HL-60 (cell line): ENCODE results near the gene ZNF541.

Experiments used
- CTCF ChIP-seq: IDR thresholded peaks from one replicate; pipeline ENCODE4 v1.5.1; 2011; ENCODE audit warnings: low read length, control low read depth, inconsistent platforms; ENCODE audit not compliant: insufficient read depth
- POLR2AphosphoS5 ChIP-seq: IDR thresholded peaks from 2 replicates; pipeline ENCODE4 v1.6.1; 2012; ENCODE audit warnings: low read depth
- TF ChIP-seq, protein P1 (sequence below): IDR thresholded peaks from 2 replicates; pipeline ENCODE4 v1.6.1; 2012; ENCODE audit warnings: low read depth; ENCODE audit not compliant: insufficient replicate concordance

DNA sequence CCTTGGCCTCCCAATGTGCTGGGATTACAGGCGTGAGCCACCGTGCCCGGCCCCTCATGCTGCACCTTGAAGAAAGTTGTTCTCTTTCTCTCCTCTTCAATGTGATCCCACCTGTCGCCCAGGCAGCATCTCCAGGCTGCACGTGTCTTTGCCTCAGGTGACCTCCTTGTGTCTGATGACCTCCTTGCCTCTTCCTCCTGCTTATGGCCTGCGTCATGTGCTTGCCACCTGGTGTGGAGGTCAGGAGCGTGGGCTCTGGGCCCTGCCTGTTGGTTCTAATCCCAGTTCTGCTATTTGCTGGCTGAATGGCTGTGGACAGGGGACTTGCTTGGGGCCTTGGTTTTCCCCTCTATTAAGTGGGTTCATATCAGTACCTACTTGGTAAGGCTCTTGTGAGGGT lies 42.3 kb upstream of the ZNF541 start:
- no peak for TF ChIP-seq CTCF
- no peak for TF ChIP-seq POLR2AphosphoS5
- TF ChIP-seq, protein P1, sequence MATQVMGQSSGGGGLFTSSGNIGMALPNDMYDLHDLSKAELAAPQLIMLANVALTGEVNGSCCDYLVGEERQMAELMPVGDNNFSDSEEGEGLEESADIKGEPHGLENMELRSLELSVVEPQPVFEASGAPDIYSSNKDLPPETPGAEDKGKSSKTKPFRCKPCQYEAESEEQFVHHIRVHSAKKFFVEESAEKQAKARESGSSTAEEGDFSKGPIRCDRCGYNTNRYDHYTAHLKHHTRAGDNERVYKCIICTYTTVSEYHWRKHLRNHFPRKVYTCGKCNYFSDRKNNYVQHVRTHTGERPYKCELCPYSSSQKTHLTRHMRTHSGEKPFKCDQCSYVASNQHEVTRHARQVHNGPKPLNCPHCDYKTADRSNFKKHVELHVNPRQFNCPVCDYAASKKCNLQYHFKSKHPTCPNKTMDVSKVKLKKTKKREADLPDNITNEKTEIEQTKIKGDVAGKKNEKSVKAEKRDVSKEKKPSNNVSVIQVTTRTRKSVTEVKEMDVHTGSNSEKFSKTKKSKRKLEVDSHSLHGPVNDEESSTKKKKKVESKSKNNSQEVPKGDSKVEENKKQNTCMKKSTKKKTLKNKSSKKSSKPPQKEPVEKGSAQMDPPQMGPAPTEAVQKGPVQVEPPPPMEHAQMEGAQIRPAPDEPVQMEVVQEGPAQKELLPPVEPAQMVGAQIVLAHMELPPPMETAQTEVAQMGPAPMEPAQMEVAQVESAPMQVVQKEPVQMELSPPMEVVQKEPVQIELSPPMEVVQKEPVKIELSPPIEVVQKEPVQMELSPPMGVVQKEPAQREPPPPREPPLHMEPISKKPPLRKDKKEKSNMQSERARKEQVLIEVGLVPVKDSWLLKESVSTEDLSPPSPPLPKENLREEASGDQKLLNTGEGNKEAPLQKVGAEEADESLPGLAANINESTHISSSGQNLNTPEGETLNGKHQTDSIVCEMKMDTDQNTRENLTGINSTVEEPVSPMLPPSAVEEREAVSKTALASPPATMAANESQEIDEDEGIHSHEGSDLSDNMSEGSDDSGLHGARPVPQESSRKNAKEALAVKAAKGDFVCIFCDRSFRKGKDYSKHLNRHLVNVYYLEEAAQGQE = no peak
